HL-60 (cell line): ENCODE data around the gene CSRNP2.

Source experiments
- GABPA ChIP-seq: IDR thresholded peaks from 2 replicates; pipeline ENCODE4 v1.6.1; 2012; ENCODE audit warnings: low read depth
- POLR2AphosphoS5 ChIP-seq: IDR thresholded peaks from 2 replicates; pipeline ENCODE4 v1.6.1; 2012; ENCODE audit warnings: low read depth
- SPI1 ChIP-seq: IDR thresholded peaks from 2 replicates; pipeline ENCODE4 v1.6.1; 2012; ENCODE audit warnings: low read depth, mild to moderate bottlenecking, borderline replicate concordance
- TF ChIP-seq, protein P1 (sequence below): IDR thresholded peaks from one replicate; pipeline ENCODE4 v1.5.1; 2011; ENCODE audit warnings: low read length, control low read depth, inconsistent platforms; ENCODE audit not compliant: insufficient read depth
- TF ChIP-seq, protein P2 (sequence below): IDR thresholded peaks from 2 replicates; pipeline ENCODE4 v1.6.1; 2012; ENCODE audit warnings: low read depth; ENCODE audit not compliant: insufficient replicate concordance

DNA sequence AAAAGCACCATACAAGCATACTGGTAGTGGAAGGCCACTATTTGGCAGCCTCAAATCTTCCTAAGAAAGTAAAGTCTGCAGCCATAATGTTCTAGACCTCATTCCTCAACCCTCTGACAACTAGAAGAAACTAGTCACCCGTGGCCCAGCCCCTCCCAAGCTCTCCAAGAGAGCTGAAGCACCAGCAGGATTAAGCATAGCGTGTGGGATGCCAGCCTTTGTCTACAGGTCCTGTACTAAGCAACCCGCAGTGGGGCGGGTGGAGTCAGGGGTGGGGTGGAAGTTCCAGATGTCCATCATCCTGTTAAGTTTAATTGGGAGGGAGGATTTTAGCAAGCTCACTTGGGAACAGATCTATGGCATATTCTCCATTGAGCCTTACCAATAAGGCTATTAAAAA, 71.4 kb downstream of the CSRNP2 start:
- TF ChIP-seq, protein P1, sequence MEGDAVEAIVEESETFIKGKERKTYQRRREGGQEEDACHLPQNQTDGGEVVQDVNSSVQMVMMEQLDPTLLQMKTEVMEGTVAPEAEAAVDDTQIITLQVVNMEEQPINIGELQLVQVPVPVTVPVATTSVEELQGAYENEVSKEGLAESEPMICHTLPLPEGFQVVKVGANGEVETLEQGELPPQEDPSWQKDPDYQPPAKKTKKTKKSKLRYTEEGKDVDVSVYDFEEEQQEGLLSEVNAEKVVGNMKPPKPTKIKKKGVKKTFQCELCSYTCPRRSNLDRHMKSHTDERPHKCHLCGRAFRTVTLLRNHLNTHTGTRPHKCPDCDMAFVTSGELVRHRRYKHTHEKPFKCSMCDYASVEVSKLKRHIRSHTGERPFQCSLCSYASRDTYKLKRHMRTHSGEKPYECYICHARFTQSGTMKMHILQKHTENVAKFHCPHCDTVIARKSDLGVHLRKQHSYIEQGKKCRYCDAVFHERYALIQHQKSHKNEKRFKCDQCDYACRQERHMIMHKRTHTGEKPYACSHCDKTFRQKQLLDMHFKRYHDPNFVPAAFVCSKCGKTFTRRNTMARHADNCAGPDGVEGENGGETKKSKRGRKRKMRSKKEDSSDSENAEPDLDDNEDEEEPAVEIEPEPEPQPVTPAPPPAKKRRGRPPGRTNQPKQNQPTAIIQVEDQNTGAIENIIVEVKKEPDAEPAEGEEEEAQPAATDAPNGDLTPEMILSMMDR: no peak
- TF ChIP-seq POLR2AphosphoS5: no peak
- TF ChIP-seq, protein P2, sequence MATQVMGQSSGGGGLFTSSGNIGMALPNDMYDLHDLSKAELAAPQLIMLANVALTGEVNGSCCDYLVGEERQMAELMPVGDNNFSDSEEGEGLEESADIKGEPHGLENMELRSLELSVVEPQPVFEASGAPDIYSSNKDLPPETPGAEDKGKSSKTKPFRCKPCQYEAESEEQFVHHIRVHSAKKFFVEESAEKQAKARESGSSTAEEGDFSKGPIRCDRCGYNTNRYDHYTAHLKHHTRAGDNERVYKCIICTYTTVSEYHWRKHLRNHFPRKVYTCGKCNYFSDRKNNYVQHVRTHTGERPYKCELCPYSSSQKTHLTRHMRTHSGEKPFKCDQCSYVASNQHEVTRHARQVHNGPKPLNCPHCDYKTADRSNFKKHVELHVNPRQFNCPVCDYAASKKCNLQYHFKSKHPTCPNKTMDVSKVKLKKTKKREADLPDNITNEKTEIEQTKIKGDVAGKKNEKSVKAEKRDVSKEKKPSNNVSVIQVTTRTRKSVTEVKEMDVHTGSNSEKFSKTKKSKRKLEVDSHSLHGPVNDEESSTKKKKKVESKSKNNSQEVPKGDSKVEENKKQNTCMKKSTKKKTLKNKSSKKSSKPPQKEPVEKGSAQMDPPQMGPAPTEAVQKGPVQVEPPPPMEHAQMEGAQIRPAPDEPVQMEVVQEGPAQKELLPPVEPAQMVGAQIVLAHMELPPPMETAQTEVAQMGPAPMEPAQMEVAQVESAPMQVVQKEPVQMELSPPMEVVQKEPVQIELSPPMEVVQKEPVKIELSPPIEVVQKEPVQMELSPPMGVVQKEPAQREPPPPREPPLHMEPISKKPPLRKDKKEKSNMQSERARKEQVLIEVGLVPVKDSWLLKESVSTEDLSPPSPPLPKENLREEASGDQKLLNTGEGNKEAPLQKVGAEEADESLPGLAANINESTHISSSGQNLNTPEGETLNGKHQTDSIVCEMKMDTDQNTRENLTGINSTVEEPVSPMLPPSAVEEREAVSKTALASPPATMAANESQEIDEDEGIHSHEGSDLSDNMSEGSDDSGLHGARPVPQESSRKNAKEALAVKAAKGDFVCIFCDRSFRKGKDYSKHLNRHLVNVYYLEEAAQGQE: no peak
- TF ChIP-seq GABPA: no peak
- no peak for TF ChIP-seq SPI1
